Heart left ventricle (tissue), 13 donors: ENCODE results near the gene TCF19.
"Not testable (repeated sequence)": the region's sequence is repeated elsewhere in the genome, so short reads cannot be mapped to it uniquely, and the experiment has no call there.

Source experiments
- CTCF ChIP-seq, 12 donors: fragments of 200-600 bp; sonication (generic) in 4 of 12; IDR thresholded peaks; one replicate each; pipeline versions ENCODE4 v1.5.0 to v1.8.0; 2018 to 2022; ENCODE audit warnings: antibody characterized with exemption in 12 of 12, mild to moderate bottlenecking in 5 of 12
- POLR2A ChIP-seq, 2 donors: fragments of 450-650 bp; IDR thresholded peaks; one replicate each; pipeline ENCODE4 v1.6.1; 2017; ENCODE audit warnings: antibody characterized with exemption in 2 of 2, mild to moderate bottlenecking in 2 of 2, moderate library complexity in 2 of 2
- donor health status: ischemic (EF 13 %, LVEDD 7.1; RV severe dilation, severe dysfunction).
- donor health status: DM: no; HTN: yes; CAD: no.
- donor health status: DM: no; HTN: no; CAD: no.
- donor health status: ischemic (EF 25% LVEDD 6.9; RV normal size, moderate dysfunction).
- donor health status: ischemic (EF 25% LVEDD 5.7; RV mildly dilated, moderate dysfunction).
- donor health status: ischemic (EF 35%, LVEDD 5.7; RV mildly dilated, moderate dysfunction).
- donor health status: nonischemic (EF 11% LVEDD 7.7; RV severe dilation, severe dysfunction).
- donor health status: DM: yes; HTN: yes; CAD: no.
- donor health status: PGD.
- donor health status: ischemic (EF 29% LVEDD 5.4; RV normal size, mild dysfunction).
- donor health status: nonischemic (EF 23%, LVEDD 6.1; RV moderate dilation, normal function).

- not testable (repeated sequence) for TF ChIP-seq CTCF, POLR2A (IDR thresholded peaks at IDR 0.05)
Observed at GRCh38 chr6:31189223-31189622, 30.8 kb downstream of the TCF19 start.
